HG03460 (cell line): ENCODE data around the gene BCAR1.
"Not testable (repeated sequence)": the region's sequence is repeated elsewhere in the genome, so short reads cannot be mapped to it uniquely, and the experiment has no call there.

Source experiments
- ATAC-seq: cut with Tn5 transposase; IDR thresholded peaks from one replicate; pipeline ENCODE4 v1.9.1; 2021; ENCODE audit not compliant: unreplicated experiment

BCAR1 gene

DNA sequence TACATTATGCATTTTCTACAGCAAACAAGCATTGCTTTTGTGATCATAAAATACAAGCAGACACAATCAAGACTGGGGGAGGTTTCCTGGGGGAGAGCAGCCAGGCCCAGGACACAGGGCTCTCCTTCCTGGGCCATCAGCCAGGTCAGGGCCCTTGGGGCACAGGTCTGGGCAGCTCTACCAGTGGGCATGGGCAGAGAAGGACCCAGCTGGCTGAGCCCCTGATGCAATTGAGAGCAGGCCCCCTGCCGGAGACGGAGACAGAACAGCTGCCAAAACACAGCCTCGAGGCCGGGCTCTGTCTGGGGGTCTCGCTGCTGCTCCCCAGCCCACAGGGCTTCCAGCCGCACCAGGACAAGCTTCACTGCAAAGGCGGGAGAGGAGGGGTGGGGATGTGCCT is 10.8 kb downstream of the BCAR1 start:
- ATAC-seq: not testable (repeated sequence)

DNA sequence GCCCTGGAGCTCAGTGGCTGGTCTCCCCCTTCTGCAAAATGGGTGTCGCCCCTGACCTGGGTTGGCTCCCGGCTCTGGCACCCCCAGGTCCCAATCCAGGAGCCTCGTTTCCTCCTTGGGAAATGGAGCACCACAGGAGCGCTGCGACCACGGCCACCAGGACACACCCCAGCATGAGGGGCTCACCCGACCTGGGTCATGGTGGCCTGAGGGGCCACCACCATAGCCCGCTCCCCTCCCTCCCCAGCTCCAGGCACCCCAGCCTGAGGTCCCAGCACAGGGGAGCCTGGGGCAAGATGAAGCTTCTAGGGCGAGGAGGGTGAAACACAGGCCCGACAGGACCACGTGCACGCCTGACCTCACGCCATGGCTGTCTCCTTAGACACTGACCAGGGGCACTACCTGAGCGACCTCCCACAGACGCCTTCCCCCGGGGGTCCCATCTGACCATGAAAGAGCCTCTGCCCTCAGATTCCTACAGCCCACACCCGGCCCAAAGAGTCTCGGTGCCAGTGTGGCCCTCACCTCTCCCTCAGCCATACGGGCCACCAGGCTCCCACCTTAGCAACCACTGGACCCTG is 11.8 kb downstream of the BCAR1 start:
- ATAC-seq: no peak

DNA sequence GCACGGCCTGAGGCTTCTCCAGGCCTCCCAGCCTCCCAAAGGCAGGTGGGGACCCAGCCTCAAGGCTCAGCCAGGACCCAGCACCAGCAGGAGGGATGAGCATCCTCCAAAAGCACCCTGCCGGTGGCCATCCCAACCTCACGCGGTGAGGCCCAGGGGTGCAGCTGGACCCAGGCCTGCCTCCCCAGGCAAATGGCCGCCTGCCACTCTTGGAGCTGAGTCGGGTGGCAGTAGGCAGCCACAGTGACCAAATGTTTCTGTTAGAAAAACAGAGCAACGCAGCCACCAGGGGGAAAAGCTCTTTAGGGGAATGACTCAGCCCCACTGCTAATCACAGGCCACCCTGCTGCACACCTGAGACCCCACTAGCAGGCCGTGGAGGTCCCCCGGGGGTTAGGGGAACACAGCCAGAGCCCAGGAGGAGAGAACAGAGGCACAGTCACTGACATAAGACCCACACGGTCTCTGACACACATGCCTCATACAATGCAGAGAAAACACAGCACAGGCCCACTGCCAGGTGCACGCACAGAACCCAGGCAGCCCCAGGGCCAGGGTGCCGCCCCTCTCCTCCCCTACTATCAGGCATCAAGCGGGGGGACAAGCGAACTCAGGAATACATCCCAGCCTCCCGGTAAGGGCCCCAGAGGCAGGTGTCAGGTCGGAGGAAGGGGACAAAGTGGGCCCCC is 12.4 kb downstream of the BCAR1 start:
- ATAC-seq: no peak

DNA sequence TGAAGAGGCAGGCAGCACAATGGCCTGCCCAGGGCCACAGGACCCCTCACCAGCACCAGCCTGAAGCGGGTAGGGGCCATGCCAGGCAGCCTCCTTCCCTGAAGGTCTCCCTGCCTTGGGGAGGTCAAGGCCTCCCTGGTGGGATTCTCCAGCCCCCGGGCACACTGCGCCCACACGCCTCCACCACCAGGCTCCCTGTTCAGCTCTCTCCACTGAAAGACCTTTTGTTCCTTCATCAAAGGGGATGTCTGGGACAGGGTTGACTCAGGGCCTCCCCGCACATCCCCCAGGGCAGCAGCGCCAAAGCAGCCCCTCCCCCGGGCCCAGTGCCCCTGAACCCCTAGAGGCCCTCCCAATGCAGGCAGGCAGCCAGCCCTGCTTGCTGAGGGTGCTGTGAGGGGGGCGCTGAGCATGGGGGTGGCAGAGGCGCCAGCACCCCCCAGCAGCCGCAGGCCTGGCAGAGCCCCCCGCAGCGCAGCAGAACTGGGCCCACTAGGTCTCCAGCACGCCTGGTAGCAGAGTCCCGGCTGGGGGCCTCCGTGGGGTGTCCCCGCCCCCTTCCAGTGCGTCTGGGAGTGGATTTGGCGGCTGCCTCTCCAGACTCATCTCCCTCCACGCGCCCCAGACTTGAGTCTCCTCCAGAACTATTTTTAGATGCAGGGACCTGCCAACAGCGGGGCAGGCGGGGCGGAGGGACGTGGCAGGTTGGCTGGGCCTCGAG is 13.1 kb downstream of the BCAR1 start:
- no peak for ATAC-seq

DNA sequence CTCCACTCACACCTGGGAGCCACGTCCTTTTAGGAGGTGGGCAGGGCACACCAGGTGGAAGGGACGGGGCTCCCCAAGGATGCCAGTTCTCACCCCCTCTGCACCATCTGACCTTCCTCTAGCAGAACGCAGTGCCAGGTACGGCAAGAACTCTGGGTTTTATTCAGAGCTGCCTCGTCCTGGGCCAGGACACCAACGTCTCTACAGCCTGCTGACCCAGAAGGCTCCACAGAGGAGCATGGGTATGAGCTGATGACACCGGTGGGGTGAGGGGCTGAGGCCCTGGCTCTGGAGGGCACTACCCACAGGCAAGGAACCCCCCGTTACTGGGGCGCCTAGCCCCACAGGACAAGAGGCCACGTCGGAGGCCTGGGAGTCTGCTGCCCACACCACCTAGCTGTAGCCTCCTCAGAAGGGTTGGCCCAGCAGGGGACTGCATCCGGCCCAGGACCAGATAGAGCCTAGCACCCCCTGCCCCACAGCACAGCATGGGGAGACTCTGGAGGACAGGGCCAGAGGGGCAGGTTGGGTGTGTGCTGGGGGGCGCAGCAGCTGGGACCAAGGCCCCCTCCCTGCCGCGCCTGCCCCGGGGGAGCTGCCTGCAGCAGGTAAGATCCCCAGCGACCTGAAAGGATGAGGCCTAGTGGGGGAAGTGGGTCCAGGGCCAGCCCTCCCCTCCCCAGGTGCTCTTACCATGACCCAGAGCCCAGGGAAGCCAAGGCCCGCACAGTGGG is 13.9 kb downstream of the BCAR1 start:
- no peak for ATAC-seq

DNA sequence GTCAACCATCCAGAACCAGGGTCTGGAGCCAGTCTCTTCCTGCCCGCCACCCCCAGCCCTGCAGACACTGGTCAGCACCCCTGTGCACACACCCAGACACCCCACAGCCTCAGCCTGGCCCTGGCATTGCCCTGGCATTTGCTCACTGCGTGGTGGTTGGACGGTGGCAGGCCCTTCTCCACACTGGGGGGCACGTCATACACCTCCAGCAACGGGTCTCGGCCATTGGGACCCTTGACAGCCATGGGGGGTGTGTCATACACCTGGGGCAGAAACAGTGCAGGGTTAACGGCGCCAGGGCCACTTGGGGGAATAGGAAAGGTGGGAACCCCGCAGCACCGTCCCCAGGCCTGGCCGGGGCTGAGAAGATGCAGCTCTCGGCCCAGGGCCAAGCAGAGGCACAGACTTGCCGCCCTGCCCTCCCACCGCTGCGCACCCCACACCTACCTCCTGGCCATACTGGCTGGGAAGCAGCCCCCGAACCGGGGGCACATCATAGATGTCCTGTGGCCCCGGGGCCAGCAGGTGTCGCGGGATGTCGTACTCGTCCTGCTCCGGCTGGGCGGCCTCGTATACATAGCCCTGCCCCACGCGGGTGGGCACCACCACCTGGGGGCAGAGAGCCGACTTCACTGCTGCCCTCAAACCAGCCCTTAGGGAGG is 14.6 kb downstream of the BCAR1 start:
- no peak for ATAC-seq

DNA sequence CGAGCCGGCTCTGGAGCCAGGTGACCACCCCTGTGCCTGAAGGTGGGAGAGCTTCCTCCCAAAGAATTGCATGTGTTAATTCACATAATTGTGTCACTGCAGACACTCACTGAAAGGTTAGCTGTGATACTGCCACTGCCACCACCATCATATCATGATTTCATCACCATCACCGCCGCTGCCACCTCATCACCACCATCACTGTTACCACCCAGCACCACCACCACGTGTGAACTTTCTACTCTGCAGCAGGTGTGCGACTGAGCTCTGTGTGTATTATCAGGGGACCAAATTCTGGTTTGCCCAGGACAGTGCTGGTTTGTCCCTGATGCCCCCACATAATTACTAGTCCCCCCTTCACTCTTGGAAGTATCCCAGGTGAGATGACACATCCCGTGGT is 15.2 kb downstream of the BCAR1 start:
- ATAC-seq: no peak

DNA sequence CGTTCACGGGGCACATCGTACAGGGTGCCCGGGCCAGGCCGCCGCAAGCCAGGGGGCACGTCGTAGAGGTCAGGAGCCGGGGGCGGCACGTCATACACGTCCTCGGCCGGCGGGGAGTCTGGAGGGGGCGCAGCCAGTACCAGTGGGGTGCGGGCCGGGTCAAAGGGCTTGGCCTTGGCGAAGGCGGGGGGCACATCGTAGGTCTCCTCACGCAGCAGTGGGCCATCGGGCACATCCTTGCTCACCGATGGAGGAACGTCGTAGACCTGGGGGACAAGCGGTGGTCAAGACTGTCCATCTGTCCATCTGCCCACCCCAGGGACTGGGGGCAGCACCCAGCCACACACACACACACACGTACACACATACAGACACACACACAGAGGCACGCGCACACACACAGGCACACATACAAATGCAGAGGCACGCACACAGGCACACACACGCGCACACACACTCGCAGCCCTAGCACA is 15.7 kb downstream of the BCAR1 start:
- no peak for ATAC-seq

DNA sequence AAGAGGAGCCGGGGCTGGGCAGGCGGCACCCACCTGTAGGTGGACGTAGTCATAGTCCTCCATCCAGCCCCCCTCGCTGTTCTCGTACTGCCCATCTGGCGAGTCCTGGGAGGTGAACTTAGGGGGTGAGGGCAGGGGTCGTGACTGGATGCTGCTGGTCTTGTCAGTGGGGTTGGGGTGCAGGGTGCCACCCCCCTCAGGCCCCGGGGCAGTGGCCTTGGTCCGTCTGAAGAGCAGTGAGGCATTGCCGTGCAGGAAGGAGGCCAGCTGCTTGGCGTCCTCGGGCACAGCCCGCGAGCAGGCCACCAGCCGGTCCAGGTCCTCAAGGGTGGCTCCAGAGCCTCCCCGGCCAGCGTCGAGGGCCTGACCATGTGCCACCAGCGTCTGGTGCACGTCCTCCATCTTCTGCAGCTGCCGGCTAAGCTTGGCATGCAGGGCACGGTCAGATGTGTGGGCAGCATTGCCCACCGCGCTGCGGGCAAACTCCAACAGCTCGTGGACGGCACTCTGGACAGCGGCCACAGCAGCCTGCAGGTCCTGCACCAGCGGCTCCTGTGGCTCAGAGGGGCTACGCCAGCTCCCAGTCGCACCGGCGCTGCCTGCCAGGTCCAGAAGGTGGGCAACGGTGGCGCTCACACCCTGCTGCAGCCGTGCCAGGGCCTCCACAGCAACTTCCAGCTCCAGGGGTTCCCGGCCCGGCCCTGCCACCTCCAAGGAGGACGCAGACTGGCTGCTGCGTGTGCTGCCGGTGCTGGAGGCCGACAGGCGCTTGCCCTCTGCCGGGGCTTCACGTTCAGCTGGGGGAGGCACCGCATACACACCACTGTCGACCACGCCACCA is 16.3 kb downstream of the BCAR1 start:
- ATAC-seq: no peak

DNA sequence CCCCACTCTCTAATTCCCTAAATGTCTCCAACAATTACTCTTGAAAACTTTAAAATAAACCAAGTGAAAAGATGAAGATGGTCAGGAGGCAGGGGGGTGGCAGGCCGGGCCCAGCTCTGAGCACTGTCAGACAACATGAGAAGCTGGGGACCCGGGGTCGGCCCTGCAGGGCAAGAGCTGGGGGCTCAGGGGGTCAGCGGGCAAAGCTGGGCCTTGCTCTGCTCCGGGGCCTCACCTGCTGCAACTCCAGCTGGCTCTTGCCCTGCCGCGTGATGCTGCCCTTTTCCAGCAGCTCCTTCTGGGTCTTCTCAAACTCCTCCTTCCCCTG is 17.8 kb downstream of the BCAR1 start:
- no peak for ATAC-seq

DNA sequence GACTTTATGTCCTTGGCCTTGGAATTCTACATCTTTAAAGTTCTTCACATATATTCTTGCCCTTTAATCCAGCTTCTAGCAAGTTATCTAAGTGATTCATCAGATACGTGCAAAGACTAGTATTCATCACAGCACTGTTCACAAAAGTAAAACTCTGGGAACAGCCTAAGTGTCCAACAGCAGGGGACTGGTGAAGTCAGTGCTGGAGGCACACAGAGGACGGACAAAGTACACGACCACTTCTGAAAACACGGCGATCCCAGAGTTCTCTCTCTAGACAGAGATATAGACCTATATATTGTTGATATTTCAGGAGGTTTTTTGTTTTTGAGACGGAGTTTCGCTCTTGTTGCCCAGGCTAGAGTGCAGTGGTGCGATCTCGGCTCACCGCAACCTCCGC is 19.9 kb downstream of the BCAR1 start:
- no peak for ATAC-seq

DNA sequence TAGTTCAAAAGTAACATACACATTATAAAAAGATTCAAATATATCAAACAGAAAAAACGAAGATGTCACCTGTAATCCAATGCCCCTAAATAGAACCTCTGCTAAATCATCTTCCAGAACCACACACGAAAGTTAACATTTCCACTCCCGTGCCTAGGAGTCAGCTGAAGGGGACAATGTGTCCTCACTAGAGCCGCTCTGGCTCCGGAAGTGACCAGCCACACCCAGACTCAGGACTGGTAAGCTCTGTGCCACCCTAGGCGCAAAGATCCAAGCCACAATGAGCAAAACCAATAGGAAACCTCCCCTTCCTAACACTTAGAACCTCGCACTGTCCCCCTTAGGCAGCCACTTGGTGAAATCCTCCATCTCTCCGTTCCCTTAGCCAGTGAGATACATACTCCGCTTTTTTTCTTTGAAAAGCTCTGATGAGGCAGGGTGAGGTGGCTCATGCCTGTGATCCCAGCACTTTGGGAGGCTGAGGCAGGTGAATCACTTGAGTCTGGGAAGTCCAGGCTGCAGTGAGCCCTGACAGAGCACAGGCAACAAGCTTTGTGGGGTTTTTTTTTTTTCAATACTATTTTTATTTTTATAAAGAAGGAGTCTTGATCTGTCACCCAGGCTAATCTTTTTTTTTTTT is 20.8 kb downstream of the BCAR1 start:
- no peak for ATAC-seq

DNA sequence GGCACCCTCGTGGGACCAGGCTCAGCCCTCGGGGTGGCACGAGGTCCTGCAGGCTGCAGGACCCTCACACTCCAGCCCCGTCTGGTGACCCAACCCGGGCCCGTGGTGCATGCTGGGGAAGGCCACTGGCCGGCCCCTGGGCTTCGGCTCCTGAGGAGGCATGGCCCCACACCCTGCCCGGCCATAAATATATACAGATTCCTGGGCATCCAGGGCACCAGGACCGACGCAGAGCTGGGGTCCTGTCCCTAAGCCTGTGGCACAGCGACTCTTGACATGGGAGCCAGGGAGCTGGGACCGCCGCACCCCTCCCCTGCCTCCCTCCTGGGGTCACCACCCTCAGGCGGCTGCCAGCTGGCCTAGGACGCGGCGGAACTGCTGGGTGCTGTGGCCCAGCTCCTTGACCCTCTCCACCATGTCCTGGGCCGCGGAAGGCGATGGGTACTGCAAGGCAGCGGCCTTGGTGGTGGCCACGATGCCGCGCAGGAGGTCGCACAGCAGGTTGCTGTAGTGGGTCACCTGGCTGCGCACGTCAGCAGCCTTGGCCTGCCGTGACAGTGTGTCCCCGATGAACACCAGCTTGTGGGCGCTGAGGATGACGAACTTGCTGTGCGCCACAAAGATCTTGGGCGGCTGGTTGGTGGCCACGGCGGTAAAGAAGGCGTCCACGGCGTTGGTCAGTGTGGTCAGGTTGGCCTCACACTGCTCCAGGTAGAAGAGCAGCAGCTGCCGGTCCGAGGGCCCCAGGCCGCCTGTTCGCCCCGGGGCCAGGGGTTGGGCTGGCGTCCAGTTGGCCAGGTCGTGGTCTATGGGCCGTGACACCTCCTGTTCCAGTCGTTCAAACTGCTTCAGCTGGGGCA is 22.0 kb downstream of the BCAR1 start:
- no peak for ATAC-seq

DNA sequence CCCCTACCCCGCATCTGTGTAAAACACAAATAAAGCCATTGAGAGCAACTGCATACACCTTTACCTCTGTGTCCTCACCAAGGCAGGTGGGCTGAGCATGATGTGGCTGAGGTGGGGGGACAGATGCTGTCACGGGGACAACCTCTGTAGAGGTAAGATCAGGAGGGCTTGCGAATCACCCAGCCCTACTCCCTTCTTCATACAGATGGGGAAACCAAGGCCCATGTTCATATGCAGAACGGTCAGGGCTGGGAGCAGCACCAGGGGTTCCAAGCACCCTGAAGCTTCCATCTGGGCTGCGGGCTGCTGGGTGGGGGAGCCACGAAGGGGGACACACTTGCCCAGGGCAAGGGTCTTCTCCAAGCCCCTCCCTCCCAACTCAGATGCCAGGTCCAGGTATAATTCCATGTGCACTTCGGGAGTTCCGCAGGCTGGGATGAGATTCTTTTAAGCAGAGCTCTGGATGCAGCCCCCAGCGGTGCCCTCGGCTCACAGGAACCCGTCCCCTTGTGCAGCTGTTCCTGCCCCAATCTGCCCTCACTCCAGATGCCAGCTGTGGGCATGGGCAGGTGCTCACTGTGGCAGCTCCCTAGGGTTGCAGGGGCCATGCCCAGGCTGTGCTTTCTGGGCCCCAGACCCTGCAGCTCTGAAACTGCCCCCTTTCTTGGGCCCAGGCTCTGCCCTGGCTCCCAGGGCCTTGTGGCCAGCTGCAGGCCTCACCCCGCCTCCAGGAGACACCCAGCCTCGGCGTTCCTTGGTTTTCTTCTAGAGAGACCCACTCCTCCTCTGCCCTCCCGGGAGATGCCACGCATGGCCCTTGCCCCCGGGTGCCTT is 23.1 kb downstream of the BCAR1 start:
- no peak for ATAC-seq

DNA sequence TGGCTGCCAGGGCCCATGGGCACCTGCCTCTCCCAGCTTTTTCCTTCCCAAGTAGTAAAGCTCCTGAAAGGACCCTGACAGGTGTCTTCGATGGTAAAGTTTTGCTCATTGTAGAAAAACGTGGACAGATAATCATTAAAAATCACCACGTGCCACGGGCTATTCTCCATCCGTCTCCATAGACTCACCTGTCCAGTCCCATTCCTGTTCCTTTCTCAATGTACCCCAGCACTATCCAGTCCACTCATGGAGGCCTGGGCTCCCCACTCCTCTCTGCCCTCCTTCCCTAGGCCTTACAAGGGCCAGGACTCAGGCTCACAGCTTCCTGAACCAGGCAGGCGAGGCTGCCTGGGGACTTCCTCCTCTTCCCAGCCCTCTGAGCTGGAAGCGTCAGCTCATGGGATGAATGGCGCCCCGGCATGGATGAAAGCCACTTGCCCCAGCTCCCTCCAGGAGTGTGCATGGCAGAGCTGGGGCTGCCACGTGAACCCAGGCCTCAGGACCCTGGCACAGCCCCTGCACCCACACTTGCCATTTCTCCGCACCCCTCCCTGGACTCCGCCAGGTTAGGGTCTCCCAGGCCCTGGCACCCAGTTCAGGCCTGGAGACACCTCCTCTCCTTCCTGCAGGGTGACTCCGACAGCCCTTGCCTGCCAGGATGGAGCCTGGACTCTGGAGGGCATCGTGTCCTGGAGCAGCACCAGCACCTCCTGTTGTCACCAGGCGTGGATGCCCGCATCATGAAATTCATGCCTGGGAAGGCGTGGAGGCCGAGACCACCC is 23.9 kb downstream of the BCAR1 start:
- no peak for ATAC-seq

DNA sequence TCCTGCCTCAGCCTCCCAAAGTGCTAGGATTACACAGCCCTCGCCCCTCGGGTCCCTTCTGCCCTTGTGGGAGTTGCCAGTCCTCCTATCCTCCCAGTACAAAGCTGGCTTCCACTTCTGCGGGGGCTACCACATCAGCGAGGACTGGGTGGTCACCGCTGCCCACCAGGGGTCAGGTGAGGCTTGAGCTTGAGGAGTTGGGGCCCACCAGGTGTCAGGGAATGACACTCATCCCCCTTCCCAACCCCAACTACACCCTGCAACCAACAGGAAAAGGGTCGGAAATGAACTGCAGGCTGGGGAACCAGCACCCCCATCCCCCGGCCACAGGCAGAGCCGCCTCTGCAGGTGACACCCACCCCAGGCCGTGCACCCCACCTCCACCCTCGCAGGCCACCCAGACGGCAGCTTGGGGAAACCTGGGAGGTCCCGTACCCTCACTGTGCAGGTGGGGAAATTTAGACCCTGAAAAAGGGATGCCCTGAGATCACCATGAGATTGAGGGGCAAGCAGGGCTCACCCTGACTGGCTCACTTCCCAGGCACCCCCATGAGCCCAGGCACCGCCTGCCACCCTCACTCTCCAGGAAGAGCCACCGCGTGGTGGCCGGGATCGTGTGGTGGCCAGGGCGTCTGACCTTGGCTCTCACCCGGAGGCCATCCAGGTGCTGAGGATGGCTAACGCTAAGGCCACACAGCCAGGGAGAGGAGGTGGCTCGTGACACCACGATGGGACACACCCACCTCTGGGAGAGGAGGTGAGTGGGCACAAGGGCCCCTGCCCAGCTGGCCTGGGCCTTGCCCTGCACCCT is 24.7 kb downstream of the BCAR1 start:
- no peak for ATAC-seq
